Sigmoid colon (tissue), 7 donors: Measurements from ENCODE around the gene PIK3CD. TPM values are rescaled to one million over a fixed set of nuclear protein-coding genes. Genes with fewer than 3 reads are reported as not detected.

ENCODE experiments used
- DNase-seq: peaks from one replicate; pipeline ENCODE4 v3.0.0-alpha.2; 2019
- H3K27ac ChIP-seq, 4 donors: fragments of 200-600 bp; sonication (generic); one replicate each; pipeline ENCODE4 v1.5.1; 2016 to 2019; ENCODE audit warnings: mild to moderate bottlenecking in 1 of 4
- H3K27me3 ChIP-seq, 3 donors: fragments of 200-600 bp; sonication (generic); one replicate each; pipeline ENCODE4 v1.5.1; 2019; ENCODE audit warnings: mild to moderate bottlenecking in 1 of 3
- H3K36me3 ChIP-seq, 4 donors: fragments of 200-600 bp; sonication (generic); one replicate each; pipeline ENCODE4 v1.5.1; 2016 to 2019
- H3K4me1 ChIP-seq, 4 donors: fragments of 200-600 bp; sonication (generic); one replicate each; pipeline ENCODE4 v1.5.1; 2017 to 2019
- H3K4me3 ChIP-seq, 4 donors: fragments of 200-600 bp; sonication (generic); one replicate each; pipeline ENCODE4 v1.5.1; 2017 to 2019; ENCODE audit warnings: mild to moderate bottlenecking in 2 of 4, moderate library complexity in 1 of 4
- H3K9me3 ChIP-seq, 4 donors: fragments of 200-600 bp in 3 of 4; sonication (generic) in 3 of 4; one replicate each; pipeline versions ENCODE4 v1.5.1 to v1.6.1; 2013 to 2019
- EP300 ChIP-seq, 4 donors: sonication (generic); formaldehyde crosslinking; IDR thresholded peaks; one replicate each; pipeline ENCODE4 v1.6.1; 2017; ENCODE audit warnings: antibody characterized with exemption in 4 of 4
- POLR2A ChIP-seq, 2 donors: fragments of 450-650 bp; IDR thresholded peaks; one replicate each; pipeline ENCODE4 v1.6.1; 2016; ENCODE audit warnings: antibody characterized with exemption in 2 of 2, mild to moderate bottlenecking in 2 of 2, moderate library complexity in 2 of 2
- POLR2AphosphoS5 ChIP-seq, 4 donors: sonication (generic); formaldehyde crosslinking; IDR thresholded peaks; one replicate each; pipeline ENCODE4 v1.6.1; 2017; ENCODE audit warnings: antibody characterized with exemption in 4 of 4
- WGBS, 2 donors: extraction: QIAGEN DNeasy Blood & Tissue Kit; methylation state at CpG; one replicate each; pipeline ENCODE4 v1.1.7; 2013; 5-methylcytosine and 5-hydroxymethylcytosine counted together
- intact Hi-C: fragments of 100-400 bp; cut with DNase I; formaldehyde crosslinking; loops from one replicate; pipeline ENCODE4 v1.15.1; 2023
- polyA plus RNA-seq, 3 donors: library from polyadenylated mRNA; stranded (reverse); fragments of 200-250 nt; gene quantifications; one replicate each; pipeline ENCODE4 v1.2.3, GENCODE V29; 2013
- total RNA-seq, 4 donors: library from RNA; depleted of rRNA; stranded (reverse); fragments of >200 nt; gene quantifications; one replicate each; pipeline ENCODE4 v1.1.0, GENCODE V29; 2016
- TF ChIP-seq, protein P1 (sequence below), 4 experiments: fragments of 450-650 bp in 3 of 4; fragments of 200-600 bp in 1 of 4; IDR thresholded peaks; one replicate each; pipeline ENCODE4 v1.5.1; 2016 to 2019; ENCODE audit warnings: antibody characterized with exemption in 4 of 4, mild to moderate bottlenecking in 3 of 4, moderate library complexity in 2 of 4
- donor health status: healthy with polysubstance abuse.
- donor health status: Bipolar disorder and iron deficiency.
- donor health status: healthy.

Gene PIK3CD
- 10 to 100 TPM in 2 of 4 donors, 1 to 10 TPM in 2; 6.9 to 12.5 (median 10.0) TPM for total RNA-seq
- 10 to 100 TPM in 1 of 3 donors, 1 to 10 TPM in 2; 1.2 to 23.1 (median 1.2) TPM for polyA plus RNA-seq

DNA sequence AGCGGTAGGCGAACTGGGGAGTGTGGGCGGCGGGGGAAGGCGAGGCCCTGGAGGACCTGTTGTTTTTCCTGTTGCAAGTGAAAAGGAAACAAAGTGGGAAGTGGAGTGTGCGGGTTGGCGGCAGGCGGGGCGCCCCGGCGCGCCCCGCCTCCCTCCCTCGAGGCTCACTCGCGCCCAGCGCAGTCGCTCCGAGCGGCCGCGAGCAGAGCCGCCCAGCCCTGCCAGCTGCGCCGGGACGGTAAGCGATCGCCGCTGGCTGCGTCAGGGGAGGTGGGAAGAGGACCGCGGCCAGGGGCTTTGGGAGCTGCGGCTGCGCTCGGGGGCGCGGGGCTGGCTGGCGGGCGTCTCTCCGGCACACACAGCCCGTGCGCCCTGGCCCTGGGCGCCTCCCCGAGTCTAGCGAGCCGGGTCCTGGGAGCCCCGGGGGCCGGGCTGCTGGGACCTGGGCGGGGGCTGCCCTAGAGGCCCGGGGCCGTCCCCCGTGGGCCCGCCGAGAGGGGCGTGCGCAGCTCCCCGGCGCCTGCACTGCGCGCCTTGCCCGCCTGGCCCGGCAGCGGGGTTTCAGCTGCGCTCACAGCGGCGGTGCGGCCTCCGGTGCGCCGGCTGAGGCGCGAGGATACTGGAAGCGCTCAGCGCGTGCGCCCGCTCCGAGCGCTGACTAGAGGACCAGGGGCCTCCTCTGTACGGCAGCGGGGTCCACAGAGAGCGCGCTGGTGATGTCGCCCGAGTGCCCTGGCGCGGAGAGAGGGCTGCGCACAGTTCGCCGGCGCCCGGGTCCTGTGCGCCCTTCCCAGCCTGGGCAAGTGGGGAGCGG, at the start of gene PIK3CD:
PIK3CD (plus strand) TSS at position 167 of the 814 bp plus-strand sequence. CDS start 58,725 bp downstream, outside the sequence.
- intact Hi-C loops, result no loop called here
- peak within 1 kb of the TSS; percentile 29 to 56 (median 48) for H3K27ac ChIP-seq
- peaks cover 16 to 54% (median 32%) of the 10 kb centered on the region in 3 donors for H3K27me3 ChIP-seq
- 0 to 1% methylated on average over 94 of the region's 94 CpGs for WGBS, 2 donors
- H3K4me1 ChIP-seq, result peaks cover 0 to 17% (median 13%) of the 10 kb centered on the region in 4 donors
- no peaks in the 10 kb centered on the region for H3K36me3 ChIP-seq
- DNase-seq, result no peak
- TF ChIP-seq, protein P1, sequence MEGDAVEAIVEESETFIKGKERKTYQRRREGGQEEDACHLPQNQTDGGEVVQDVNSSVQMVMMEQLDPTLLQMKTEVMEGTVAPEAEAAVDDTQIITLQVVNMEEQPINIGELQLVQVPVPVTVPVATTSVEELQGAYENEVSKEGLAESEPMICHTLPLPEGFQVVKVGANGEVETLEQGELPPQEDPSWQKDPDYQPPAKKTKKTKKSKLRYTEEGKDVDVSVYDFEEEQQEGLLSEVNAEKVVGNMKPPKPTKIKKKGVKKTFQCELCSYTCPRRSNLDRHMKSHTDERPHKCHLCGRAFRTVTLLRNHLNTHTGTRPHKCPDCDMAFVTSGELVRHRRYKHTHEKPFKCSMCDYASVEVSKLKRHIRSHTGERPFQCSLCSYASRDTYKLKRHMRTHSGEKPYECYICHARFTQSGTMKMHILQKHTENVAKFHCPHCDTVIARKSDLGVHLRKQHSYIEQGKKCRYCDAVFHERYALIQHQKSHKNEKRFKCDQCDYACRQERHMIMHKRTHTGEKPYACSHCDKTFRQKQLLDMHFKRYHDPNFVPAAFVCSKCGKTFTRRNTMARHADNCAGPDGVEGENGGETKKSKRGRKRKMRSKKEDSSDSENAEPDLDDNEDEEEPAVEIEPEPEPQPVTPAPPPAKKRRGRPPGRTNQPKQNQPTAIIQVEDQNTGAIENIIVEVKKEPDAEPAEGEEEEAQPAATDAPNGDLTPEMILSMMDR (IDR thresholded peaks at IDR 0.05), result no peak
- TF ChIP-seq POLR2AphosphoS5 (IDR thresholded peaks at IDR 0.05) (no peak), EP300 (IDR thresholded peaks at IDR 0.05) (no peak), POLR2A (IDR thresholded peaks at IDR 0.05) (no peak)
- no peaks in the 10 kb centered on the region for H3K9me3 ChIP-seq
- H3K4me3 ChIP-seq, result peak within 1 kb of the TSS in 3 of 4 donors; percentile 33 to 56 (median 48)

DNA sequence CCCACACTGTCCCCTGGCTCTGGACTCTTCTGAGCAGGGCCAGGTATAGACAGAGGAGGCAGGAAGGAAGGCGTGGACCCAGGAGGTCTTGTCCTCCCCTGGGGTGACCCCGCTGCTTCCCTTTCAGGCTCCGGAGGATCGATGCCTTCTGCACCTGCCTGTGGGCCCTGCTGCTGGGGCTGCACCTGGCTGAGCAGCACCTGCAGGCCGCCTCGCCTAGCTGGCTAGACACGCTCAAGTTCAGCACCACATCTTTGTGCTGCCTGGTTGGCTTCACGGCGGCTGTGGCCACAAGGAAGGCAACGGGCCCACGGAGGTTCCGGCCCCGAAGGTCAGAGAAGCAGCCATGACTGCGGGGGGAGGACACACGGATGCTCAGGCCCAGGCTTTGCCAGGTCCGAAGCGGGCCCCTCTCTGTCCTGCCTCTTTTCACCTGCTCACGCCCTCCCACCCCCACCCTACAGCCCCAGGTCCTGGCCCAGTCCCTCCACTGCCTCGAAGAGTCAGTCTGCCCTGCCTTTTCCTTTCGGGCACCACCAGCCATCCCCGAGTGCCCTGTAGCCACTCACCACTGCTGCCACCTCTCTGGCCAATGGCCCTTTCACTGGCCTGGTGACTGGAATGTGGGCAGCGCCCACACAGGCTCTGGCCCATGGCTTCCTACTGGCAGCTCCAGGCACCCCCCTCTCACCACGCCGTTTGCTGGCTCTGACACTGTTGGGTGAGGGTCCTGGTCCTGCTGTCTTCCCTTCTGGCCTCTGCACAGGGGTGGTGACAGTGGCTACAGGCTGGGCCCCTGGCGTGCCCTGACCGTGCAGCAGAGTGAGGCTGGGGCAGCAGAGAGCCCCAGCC, 49.4 kb upstream of the PIK3CD start:
- Histone ChIP-seq H3K4me3 (no peak overlapping the region), H3K27ac (no peak overlapping the region), H3K9me3 (no peaks in the 10 kb centered on the region), H3K4me1 (no peaks in the 10 kb centered on the region), H3K27me3 (no peaks in the 10 kb centered on the region), H3K36me3 (peaks cover 10 to 79% (median 21%) of the 10 kb centered on the region in 4 donors)
- 94 to 95% methylated on average over 26 of the region's 26 CpGs for WGBS, 2 donors
- intact Hi-C loops, result no loop called here
- no peak for DNase-seq
- TF ChIP-seq, protein P1 (IDR thresholded peaks at IDR 0.05), result no peak
- TF ChIP-seq EP300 (IDR thresholded peaks at IDR 0.05), result no peak
- no peak for TF ChIP-seq POLR2A (IDR thresholded peaks at IDR 0.05)
- no peak for TF ChIP-seq POLR2AphosphoS5 (IDR thresholded peaks at IDR 0.05)

DNA sequence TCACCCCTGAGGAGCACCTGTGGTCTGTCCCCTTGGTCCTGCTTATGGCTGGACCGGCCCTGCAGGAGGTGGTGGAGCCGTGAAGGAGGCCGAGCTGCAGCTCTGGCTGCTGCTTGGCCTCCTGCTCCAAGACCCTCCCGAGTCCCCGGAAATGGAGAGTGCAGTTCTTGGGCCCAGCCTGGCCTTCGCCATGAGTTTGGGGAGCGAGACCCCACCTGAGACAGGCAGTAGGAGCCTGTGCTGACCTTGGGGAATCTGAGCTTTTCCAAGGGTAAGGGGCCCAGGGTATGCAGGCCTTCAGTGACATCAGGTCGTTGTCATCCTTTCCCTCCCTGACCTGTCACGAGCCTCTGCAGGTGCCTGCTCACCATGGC, 48.8 kb upstream of the PIK3CD start:
- Histone ChIP-seq H3K27ac (no peak overlapping the region), H3K4me3 (no peak overlapping the region), H3K4me1 (no peaks in the 10 kb centered on the region), H3K9me3 (no peaks in the 10 kb centered on the region), H3K36me3 (peaks cover 10 to 79% (median 19%) of the 10 kb centered on the region in 4 donors), H3K27me3 (no peaks in the 10 kb centered on the region)
- intact Hi-C loops, result no loop called here
- no peak for DNase-seq
- TF ChIP-seq, protein P1 (IDR thresholded peaks at IDR 0.05), result no peak
- TF ChIP-seq POLR2A (IDR thresholded peaks at IDR 0.05) (no peak), POLR2AphosphoS5 (IDR thresholded peaks at IDR 0.05) (no peak), EP300 (IDR thresholded peaks at IDR 0.05) (no peak)
- 94 to 96% methylated on average over 9 of the region's 9 CpGs for WGBS, 2 donors

DNA sequence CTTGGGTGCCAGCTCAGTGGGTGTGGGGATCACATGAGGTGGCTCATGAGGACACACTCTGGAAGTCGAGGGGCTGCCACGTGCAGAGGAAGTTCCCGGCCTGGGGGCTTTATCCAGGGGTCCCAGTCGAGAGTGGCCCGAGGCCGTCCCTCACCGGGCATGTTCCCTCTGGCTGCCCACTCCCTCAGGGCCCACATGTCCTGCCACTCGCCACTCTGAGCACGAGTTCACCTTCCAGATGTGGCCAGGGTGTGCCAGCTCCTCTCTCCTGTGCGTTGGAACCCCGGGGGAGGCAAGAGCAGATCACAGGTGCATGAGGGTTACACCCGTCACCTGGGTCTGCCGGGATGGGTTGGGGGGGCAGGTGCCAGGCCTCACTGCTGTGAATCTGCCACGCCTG, 48.2 kb upstream of the PIK3CD start:
- Histone ChIP-seq H3K36me3 (peaks cover 10 to 79% (median 19%) of the 10 kb centered on the region in 4 donors), H3K9me3 (no peaks in the 10 kb centered on the region), H3K27ac (no peak overlapping the region), H3K4me1 (no peaks in the 10 kb centered on the region), H3K27me3 (no peaks in the 10 kb centered on the region), H3K4me3 (no peak overlapping the region)
- DNase-seq, result no peak
- TF ChIP-seq POLR2A (IDR thresholded peaks at IDR 0.05), result no peak
- TF ChIP-seq POLR2AphosphoS5 (IDR thresholded peaks at IDR 0.05), result no peak
- TF ChIP-seq EP300 (IDR thresholded peaks at IDR 0.05), result no peak
- TF ChIP-seq, protein P1 (IDR thresholded peaks at IDR 0.05), result no peak
- intact Hi-C loops, result no loop called here
- 89 to 92% methylated on average over 14 of the region's 14 CpGs for WGBS, 2 donors
